ENCODE measurements around the gene SEMA5B.
A peak's percentile ranks its signal among the peaks of the same experiment; 100 is the strongest.

Gene SEMA5B

GRCh38 chr3:123054109-123054778, 26.7 kb upstream of the SEMA5B start:
- DNase-seq = no peak

DNA sequence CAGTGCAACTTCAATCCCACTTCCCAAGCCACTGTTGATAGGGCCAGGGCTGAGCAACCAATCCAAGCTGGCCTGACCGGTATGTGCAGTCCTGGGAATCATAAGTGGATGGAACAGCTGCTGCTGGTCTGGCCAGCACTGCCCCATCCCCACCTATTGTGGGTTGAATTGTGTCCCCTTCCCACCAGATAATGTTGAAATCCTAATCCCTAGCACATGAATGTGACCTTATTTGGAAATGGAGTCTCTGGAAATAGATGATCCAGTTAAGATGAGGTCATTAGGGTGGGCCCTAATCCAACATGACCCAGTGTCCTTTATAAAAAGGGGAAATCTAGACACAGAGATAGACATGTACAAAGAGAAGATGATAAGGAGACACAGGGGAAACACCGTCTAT, 25.5 kb upstream of the SEMA5B start:
- DNase-seq = no peak

- no peak for DNase-seq
These were observed 23.1 kb upstream of the SEMA5B start for GRCh38 chr3:123050666-123051065.

GRCh38 chr3:123048480-123049237, 21.1 kb upstream of the SEMA5B start:
- no peak for DNase-seq

DNA sequence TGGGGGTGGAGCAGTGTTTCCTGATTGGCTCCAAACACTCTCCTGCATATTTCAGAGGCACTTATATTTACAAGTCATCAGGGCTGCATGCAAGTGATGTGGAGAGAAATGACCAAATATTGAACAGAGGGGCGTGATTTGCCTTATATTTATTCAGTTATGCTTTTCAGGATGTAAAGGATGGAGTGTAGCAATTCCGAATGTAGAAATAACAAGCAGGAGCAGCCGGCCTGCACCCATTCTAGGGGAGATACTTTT, 19.4 kb upstream of the SEMA5B start:
- DNase-seq = no peak

- no peak for DNase-seq
These were observed 18.9 kb upstream of the SEMA5B start for GRCh38 chr3:123046262-123047061.

- DNase-seq = no peak
These were observed 17.6 kb upstream of the SEMA5B start for GRCh38 chr3:123044981-123045763.

DNA sequence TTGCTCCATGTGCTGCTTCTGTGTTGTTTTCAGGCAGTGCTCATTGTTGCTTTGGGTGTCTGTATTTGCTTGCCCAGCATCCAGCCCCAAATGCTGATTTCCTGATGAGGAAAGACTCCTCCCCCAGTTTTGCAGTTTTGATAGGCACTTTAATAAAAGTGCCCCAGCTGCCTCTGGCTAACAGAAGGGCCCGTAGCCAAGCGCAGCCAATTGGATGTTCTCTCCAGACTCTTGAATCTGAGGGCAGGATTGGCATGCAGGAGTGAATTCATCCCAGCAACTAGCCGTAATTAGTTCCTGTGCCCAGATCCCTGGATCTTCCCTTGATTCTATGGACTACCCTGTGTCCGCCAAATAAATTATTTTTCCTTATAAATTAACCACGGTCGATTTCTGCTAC, 14.8 kb upstream of the SEMA5B start:
- DNase-seq = no peak

- DNase-seq = peak; percentile 27
These were observed 11.6 kb upstream of the SEMA5B start for GRCh38 chr3:123039178-123039577.

GRCh38 chr3:123038751-123039150, 11.2 kb upstream of the SEMA5B start:
- DNase-seq = no peak

DNA sequence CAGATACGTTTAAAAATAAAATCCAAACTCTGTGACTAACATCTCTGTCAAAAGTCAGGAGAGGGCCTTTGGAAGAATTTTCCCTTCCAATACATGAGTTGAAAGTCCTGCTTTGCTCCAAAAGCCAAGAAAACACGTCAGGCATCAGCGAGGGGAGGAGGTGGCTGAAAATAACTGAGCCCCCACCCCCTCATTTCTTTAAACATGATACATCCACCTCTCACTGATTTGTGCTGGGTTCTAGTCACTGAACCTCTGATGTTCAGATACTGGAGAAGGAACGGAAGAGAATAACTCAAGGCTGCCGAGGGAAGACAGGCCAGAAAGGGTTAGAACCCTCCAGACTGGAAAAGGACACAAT, 9.4 kb upstream of the SEMA5B start:
- no peak for DNase-seq

- no peak for DNase-seq
These were observed 8.9 kb upstream of the SEMA5B start for GRCh38 chr3:123036352-123037014.

- DNase-seq = no peak
These were observed 7.4 kb upstream of the SEMA5B start for GRCh38 chr3:123034996-123035395.

DNA sequence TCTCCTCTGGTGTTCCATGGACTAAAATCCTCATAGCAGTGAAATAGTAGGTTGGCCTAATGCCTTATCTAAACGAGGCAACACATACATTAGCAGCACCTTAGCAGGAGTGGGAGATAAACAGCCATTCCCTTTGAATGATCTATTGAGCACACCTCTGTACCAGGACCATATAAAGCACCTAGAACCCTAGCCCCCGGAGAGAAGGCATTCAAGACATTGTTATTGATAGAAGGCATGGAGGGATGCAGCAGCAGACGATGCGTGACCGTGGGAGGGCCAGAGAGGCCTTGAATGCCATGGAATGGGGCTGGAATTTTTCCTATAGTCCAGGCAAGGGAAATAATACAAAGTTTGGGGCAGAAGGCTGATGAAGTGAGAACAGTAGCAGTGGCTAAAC, 6.6 kb upstream of the SEMA5B start:
- no peak for DNase-seq

DNA sequence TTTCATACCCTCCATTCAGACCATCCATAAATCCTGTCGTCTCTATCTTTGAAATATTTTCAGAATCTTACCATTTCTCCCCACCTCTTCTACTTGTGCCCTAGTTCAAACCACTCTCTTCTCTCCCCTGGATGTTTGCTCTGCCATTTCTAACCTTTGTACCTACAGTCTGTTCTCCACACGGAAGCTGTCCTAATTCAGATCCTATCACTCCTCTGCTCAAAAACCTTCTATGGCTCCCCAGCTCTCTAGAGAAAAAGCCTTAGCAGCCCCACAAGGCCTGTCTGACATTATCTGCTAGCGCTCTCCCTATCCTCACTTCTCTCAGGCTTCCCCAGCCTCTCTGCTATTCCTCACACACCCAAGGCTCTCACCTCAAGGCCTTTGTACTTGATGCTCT, 4.5 kb upstream of the SEMA5B start:
- no peak for DNase-seq

DNA sequence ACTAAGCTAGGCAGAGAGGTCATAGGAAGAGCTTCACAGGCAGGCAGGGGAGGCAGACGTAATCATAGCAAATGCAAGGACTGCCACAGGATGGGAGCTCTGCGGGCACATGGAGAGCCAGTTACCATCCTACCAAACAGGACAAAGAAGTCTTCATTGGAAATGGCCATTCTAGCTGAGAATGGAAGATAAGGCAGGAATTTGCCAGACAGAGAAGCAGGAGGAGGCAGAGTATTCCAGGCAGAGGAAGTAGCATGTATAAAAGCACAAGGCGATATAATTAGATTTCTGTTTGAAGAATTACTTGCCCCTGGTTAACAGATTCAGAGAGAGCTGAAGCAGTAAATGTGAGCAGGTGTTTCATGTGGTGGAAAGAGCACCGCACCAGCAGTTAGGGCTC, 3.5 kb upstream of the SEMA5B start:
- DNase-seq = no peak

DNA sequence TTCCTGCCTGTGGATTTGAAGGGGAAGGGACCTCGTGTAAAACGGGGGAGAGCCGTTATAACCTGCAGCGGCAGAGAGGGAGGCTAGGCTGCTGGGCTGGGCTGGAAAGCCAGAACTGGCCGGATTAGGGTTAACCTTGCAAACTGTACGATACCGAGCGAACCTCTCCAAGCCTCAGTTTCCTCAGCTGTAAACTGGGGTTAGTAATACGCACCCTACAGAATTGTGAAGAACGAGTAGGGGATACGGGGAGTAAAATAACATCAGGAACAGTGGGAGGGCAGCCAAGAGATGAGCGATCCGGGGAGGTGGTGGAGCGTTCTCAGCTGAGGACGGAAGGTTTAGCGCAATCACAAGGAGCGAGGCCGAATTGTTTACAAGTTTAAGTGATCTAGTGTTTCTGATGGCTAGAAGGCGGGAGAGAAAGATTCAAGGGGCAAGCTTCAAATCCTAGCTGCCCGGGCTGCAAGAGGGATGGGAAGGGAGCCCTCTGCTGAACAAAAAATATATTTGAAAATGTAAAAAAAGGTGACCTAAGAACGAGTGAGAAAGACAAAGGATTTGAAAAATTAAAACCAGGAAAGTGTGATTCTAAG, 768 bp upstream of the SEMA5B start:
- DNase-seq = peak; percentile 39

DNA sequence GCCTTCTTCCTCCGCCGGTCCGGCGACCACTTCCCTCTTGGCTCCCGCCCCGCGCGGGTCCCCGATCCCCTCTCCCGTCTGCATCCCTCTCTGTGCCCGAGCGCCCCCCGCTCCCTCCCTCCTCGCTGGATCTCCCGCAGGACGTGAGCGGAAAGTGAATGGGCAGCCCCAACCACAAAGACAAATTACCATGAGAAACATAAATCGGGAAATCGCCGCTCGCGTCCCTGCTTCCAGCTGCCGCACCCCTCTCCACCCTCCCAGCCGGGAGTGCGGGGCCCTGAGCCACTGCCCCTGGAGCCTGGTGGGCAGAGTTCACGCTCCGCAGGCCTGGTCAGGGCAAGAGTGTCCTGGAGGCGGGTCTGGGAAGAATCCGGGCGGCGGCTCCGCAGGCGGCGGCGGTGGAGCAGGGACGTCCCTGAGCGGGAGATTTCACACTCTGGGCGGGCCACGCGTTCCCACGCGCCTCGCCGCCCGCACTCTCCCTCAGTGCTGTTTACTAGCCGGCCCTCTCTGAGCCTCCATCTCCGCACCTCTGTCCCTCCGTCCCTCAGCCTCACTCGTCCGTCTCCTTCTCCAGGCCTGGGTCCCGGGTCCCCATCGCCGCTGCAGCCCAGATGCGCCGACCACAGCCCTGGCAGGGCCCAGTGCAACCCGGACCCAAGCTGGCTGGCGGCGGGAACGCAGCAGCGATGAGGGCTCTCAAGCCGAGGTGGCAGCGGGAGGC, 835 bp downstream of the SEMA5B start:
- DNase-seq = no peak

DNA sequence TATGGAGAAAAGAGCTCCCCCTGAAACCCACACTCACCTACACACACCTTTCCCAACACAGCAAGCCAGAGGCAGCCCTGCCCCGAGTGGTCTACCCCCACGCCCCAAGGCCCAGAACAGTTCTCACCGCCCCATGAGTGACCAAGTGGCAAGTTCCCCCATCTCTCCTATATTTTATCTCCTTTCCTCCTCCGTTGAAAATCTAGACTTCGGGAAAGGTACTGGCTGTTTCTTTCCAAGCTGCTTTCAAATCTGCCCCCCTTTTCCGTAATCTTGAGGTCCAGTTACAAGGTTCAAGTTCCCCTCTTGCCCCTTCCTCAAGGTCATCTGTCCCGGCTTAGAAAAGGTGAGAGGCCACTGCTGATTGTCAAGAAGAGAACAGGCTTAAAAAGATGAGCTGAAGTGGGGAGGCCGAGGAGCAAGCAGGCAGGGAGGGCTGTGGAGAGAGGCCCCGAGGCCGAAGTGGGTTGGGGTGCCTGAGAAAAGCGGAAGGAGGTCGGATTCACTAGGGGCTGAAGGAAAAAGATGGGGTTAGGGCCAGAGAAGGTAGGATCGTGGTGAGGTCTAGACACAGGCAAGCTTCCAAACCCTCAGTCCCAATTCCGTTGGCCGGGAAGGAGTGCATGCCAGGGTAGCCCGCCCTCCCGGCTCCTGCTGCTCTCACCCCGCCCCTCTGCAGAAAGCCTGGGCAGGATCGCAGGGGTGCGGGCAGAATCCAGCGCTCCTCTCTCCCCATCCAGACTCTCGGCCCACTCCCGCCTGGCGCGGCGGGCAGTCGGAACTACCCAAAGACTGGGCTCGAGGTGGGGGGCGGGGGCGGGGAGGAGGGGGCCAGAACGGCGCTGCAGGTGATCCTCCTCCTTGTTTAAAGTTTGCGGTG, 1.7 kb downstream of the SEMA5B start:
- no peak for DNase-seq

GRCh38 chr3:123024056-123024455, 3.5 kb downstream of the SEMA5B start:
- DNase-seq = no peak

All from DMS153 (cell line).